Ovary (tissue), 1 donor: Measurements from ENCODE around the gene GNAI1.

Experiments
- EP300 ChIP-seq: sonication (generic); formaldehyde crosslinking; IDR thresholded peaks from one replicate; pipeline ENCODE4 v1.6.1; 2017; ENCODE audit warnings: antibody characterized with exemption
- POLR2A ChIP-seq: fragments of 450-650 bp; IDR thresholded peaks from one replicate; pipeline ENCODE4 v1.6.1; 2017; ENCODE audit warnings: antibody characterized with exemption, mild to moderate bottlenecking, moderate library complexity

DNA sequence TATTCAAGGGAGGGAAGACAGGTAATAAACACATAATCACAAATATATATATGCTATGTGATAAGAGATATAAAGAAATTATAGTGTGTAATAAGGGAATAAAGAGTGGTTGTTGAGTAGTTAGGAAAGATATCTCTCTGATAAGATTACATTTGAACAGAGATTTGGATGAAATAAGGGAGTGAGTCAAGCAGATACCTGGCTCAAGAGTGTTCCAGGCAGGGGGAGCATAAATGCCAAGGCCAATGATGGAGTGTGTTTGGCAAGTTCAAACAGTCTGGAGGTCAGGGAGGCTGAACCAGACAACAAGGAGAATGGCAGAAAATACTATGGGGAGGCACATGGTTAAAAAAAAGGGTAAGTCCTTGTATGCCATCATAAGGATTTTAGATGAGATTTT lies 4.8 kb upstream of the GNAI1 start:
- TF ChIP-seq EP300, result no peak
- TF ChIP-seq POLR2A, result no peak
